Measurements from ENCODE around the gene ZNF223.

The ZNF223 gene

DNA sequence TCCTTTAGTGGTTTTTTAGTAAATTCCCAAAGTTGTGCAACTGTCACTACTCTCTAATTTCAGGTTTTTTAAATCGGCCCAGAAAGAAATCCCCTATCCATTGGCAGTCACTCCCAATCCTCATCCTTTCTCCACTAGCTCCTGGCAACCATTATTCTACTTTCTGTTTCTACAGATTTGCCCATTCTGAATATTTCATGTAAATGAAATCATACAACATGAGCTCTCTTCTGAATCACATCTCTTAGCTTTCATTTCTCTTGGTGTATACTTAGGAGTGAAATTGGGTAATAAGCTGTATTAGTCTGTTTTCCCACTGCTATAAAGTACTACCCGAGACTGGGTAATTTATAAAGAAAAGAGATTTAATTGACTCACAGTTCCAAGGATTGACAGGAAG, 9.7 kb upstream of the ZNF223 start:
- Histone ChIP-seq H3K79me2 (ENCODE audit: insufficient read depth, low read length) (no peaks in the 10 kb centered on the region), H3K36me3 (ENCODE audit: low read length) (no peaks in the 10 kb centered on the region), H2AFZ (ENCODE audit: low read depth, low read length, severe bottlenecking) (no peak overlapping the region), H3K9me2 (replicated peaks; ENCODE audit: insufficient read depth, low read length) (no peaks in the 10 kb centered on the region), H3K27me3 (ENCODE audit: low read length) (no peaks in the 10 kb centered on the region), H3K4me3 (ENCODE audit: insufficient read depth, low read length, poor library complexity, severe bottlenecking) (no peak overlapping the region), H3K4me2 (ENCODE audit: low read depth, low read length, poor library complexity, severe bottlenecking) (no peak overlapping the region), H3K9ac (ENCODE audit: low read length) (no peak overlapping the region), H3K9me3 (ENCODE audit: insufficient read depth, low read length) (no peaks in the 10 kb centered on the region), H3K27ac (ENCODE audit: low read depth, low read length) (no peak overlapping the region), H3F3A (ENCODE audit: insufficient read depth) (no peaks in the 10 kb centered on the region), H4K20me1 (ENCODE audit: low read depth, low read length) (no peaks in the 10 kb centered on the region)
- TF ChIP-seq, protein P1, sequence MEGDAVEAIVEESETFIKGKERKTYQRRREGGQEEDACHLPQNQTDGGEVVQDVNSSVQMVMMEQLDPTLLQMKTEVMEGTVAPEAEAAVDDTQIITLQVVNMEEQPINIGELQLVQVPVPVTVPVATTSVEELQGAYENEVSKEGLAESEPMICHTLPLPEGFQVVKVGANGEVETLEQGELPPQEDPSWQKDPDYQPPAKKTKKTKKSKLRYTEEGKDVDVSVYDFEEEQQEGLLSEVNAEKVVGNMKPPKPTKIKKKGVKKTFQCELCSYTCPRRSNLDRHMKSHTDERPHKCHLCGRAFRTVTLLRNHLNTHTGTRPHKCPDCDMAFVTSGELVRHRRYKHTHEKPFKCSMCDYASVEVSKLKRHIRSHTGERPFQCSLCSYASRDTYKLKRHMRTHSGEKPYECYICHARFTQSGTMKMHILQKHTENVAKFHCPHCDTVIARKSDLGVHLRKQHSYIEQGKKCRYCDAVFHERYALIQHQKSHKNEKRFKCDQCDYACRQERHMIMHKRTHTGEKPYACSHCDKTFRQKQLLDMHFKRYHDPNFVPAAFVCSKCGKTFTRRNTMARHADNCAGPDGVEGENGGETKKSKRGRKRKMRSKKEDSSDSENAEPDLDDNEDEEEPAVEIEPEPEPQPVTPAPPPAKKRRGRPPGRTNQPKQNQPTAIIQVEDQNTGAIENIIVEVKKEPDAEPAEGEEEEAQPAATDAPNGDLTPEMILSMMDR (IDR thresholded peaks at IDR 0.05; ENCODE audit: insufficient read depth, low read length, poor library complexity, severe bottlenecking), result no peak
- no peak for TF ChIP-seq EZH2phosphoT487 (conservative IDR thresholded peaks at IDR 0.05; ENCODE audit: low read length)

DNA sequence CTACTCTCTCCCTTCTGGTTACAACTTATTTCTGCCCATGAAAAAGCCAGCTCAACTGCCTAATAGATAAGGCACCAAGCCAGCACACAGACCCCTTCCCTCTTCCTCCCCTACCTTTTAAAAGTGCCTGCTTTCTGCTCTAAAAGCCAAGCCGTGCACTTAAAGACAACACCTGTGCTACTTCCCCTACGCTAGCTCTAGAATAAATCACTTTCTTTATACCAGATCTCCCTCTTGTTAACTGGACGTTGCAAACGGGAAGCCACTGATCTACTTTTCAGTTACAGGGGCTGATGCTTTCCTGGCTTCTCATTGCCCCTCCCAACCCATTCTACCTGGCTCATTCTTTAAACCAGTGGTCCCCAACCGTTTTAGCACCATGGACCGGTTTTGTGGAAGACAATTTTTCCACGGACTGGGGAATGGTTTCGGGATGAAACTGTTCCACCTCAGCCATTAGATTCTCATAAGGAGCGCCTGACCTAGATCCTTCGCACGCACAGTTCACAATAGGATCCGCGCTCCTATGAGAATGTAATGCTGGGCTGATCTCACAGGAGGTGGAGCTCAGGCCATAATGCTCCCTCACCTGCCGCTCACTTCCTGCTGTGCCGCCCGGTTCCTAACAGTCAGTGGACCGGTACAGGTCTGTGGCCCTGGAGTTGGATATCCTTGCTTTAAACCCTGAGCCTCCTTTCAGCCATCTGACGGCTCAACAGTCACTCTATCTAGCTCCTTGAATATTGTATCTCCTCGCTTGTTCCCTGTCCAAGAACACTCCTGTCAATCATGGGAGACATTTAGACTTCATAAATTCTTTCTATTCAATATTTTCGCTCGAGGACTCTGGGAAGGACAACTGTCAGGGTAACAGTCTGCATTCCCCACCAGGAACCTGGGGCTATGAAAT, 841 bp upstream of the ZNF223 start:
- Histone ChIP-seq H3K27me3 (ENCODE audit: low read length) (no peaks in the 10 kb centered on the region), H3K9ac (ENCODE audit: low read length) (no peak overlapping the region), H4K20me1 (ENCODE audit: low read depth, low read length) (no peaks in the 10 kb centered on the region), H3K9me2 (replicated peaks; ENCODE audit: insufficient read depth, low read length) (no peaks in the 10 kb centered on the region), H3K79me2 (ENCODE audit: insufficient read depth, low read length) (no peaks in the 10 kb centered on the region), H3F3A (ENCODE audit: insufficient read depth) (no peaks in the 10 kb centered on the region), H3K4me2 (ENCODE audit: low read depth, low read length, poor library complexity, severe bottlenecking) (no peak overlapping the region), H3K27ac (ENCODE audit: low read depth, low read length) (no peak overlapping the region), H3K36me3 (ENCODE audit: low read length) (no peaks in the 10 kb centered on the region), H2AFZ (ENCODE audit: low read depth, low read length, severe bottlenecking) (no peak overlapping the region), H3K4me3 (ENCODE audit: insufficient read depth, low read length, poor library complexity, severe bottlenecking) (no peak overlapping the region), H3K9me3 (ENCODE audit: insufficient read depth, low read length) (no peaks in the 10 kb centered on the region)
- TF ChIP-seq EZH2phosphoT487 (conservative IDR thresholded peaks at IDR 0.05; ENCODE audit: low read length), result no peak
- TF ChIP-seq, protein P1 (IDR thresholded peaks at IDR 0.05; ENCODE audit: insufficient read depth, low read length, poor library complexity, severe bottlenecking), result no peak

DNA sequence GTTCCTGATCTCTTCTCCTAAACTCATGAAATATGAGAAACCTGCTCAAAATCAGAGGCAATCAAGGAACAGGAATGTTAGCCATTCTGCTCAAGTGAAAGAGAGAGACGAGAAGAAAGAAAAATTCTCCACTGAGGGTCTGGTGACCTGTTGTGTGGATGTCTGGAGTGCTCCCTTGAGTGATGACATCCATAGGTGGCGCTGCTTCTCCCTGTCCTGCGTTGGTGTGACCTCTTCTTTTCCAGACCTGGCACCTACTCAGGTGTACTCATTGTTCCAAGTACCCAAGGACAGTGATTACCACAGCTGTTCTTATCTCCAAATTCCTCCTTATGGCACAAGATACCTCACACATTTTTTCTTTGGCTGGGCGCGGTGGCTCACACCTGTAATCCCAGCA, 4.0 kb downstream of the ZNF223 start:
- Histone ChIP-seq H3F3A (ENCODE audit: insufficient read depth) (no peaks in the 10 kb centered on the region), H3K4me2 (ENCODE audit: low read depth, low read length, poor library complexity, severe bottlenecking) (no peak overlapping the region), H3K27ac (ENCODE audit: low read depth, low read length) (no peak overlapping the region), H3K9me2 (replicated peaks; ENCODE audit: insufficient read depth, low read length) (no peaks in the 10 kb centered on the region), H3K9ac (ENCODE audit: low read length) (no peak overlapping the region), H3K79me2 (ENCODE audit: insufficient read depth, low read length) (no peaks in the 10 kb centered on the region), H3K27me3 (ENCODE audit: low read length) (no peaks in the 10 kb centered on the region), H3K9me3 (ENCODE audit: insufficient read depth, low read length) (no peaks in the 10 kb centered on the region), H4K20me1 (ENCODE audit: low read depth, low read length) (no peaks in the 10 kb centered on the region), H3K4me3 (ENCODE audit: insufficient read depth, low read length, poor library complexity, severe bottlenecking) (no peak overlapping the region), H2AFZ (ENCODE audit: low read depth, low read length, severe bottlenecking) (no peak overlapping the region), H3K36me3 (ENCODE audit: low read length) (no peaks in the 10 kb centered on the region)
- TF ChIP-seq, protein P1 (IDR thresholded peaks at IDR 0.05; ENCODE audit: insufficient read depth, low read length, poor library complexity, severe bottlenecking), result no peak
- TF ChIP-seq EZH2phosphoT487 (conservative IDR thresholded peaks at IDR 0.05; ENCODE audit: low read length), result no peak

Data from SU-DHL-6 (cell line).